H1 (cell line): ENCODE measurements around the gene LRRC43. TPM values are rescaled to one million over a fixed set of nuclear protein-coding genes. Genes with fewer than 3 reads are reported as not detected.

Experiments
- CHD1 ChIP-seq: IDR thresholded peaks from 2 replicates; pipeline ENCODE4 v1.6.1; 2012; ENCODE audit warnings: low read depth, low read length, improper control_type of control experiment
- CHD7 ChIP-seq: fragments of 300-600 bp; sonication (generic); IDR thresholded peaks from 2 replicates; pipeline ENCODE4 v1.7.1; 2012; ENCODE audit warnings: low read length, moderate library complexity, mild to moderate bottlenecking, inconsistent platforms; ENCODE audit not compliant: insufficient replicate concordance
- HDAC2 ChIP-seq, 2 experiments: fragments of 300-600 bp in 1 of 2; sonication (generic) in 1 of 2; IDR thresholded peaks; 2 replicates each; pipeline ENCODE4 v1.6.1; 2011 to 2012; ENCODE audit warnings: low read depth in 2 of 2, low read length in 2 of 2, mild to moderate bottlenecking in 2 of 2, moderate library complexity in 2 of 2, borderline replicate concordance in 1 of 2, inconsistent platforms in 1 of 2
- KDM1A ChIP-seq: fragments of 200-600, 300-600 bp; sonication (generic); IDR thresholded peaks from 2 replicates; pipeline ENCODE4 v1.7.1; 2016; ENCODE audit warnings: mild to moderate bottlenecking, low read length, borderline replicate concordance
- NANOG ChIP-seq: IDR thresholded peaks from 2 replicates; pipeline ENCODE4 v1.6.1; 2011; ENCODE audit warnings: low read length, low read depth, mild to moderate bottlenecking, inconsistent platforms; ENCODE audit not compliant: insufficient read depth, poor library complexity, severe bottlenecking
- POU5F1 ChIP-seq: IDR thresholded peaks from 2 replicates; pipeline ENCODE4 v1.6.1; 2011; ENCODE audit warnings: low read depth, mild to moderate bottlenecking, low read length, moderate library complexity
- SRF ChIP-seq: IDR thresholded peaks from 2 replicates; pipeline ENCODE4 v1.6.1; 2011; ENCODE audit warnings: mild to moderate bottlenecking, low read depth, low read length, moderate library complexity
- USF2 ChIP-seq: IDR thresholded peaks from 2 replicates; pipeline ENCODE4 v1.6.1; 2011; ENCODE audit warnings: low read length, improper control_type of control experiment
- ZNF274 ChIP-seq: IDR thresholded peaks from 2 replicates; pipeline ENCODE4 v1.7.0; 2012; ENCODE audit warnings: low read length, borderline replicate concordance; ENCODE audit errors: extremely low read depth
- polyA plus RNA-seq, 7 experiments: library from polyadenylated mRNA; depleted of rRNA in 3 of 7; stranded (reverse) in 5 of 7; unstranded in 2 of 7; fragments of >200 nt in 5 of 7; fragments of 200-250 nt in 2 of 7; gene quantifications; 1 replicate in 5 of 7; 2 replicates in 1 of 7; 4 replicates in 1 of 7; pipeline versions ENCODE4 v1.2.1 to v1.2.3, GENCODE V29; 2011 to 2013; ENCODE audit warnings: missing spikeins in 2 of 7, mixed read lengths in 2 of 7
- total RNA-seq: library from RNA; stranded (reverse); fragmentation: NEBNext Ultra II Directional; extraction: Animal tissue kit (Norgen Biotek cat#: 25700); gene quantifications from 2 replicates; pipeline ENCODE4 v1.2.1, GENCODE V29; 2021

The LRRC43 gene
- total and polyA plus RNA-seq, 2 of the 8 experiments (the other 6 are each of a cell fraction or from before 2014, with no cell fraction given) = 0.35 to 0.44 TPM

GRCh38 chr12:122152754-122153153, 30.2 kb upstream of the LRRC43 start (continued):
- TF ChIP-seq CHD7 (no peak), CHD1 (no peak), KDM1A (no peak), HDAC2 (IDR thresholded peaks at IDR 0.05; ENCODE audit: borderline replicate concordance in 1 of 2, low read depth in 2 of 2, low read length in 2 of 2) (no peak), POU5F1 (no peak), NANOG (no peak), ZNF274 (no peak), USF2 (no peak), SRF (no peak)
